ENCODE measurements around the gene TNFSF8.

The TNFSF8 gene

DNA sequence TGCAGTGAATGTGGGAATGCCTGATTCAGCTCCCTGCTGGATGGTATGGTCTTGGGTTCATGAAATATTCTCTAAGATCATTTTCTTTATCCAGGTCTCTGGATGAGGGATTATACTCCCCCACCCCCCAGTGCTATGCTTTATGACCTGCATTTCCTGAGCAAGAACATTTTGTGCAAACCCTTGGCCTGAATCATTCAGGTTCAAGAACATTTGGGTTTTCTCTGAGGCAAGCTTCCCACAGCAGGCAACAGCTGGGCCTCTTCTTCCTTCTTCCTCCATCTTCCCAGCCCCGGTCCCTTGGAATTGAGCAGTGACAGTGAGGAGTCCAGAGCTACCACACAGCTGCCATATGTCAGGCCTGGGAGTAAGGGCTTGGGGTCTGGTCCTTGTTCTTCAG lies 65.9 kb downstream of the TNFSF8 start:
- no peak for DNase-seq

- DNase-seq, result no peak
These were observed 68.3 kb downstream of the TNFSF8 start for GRCh38 chr9:114861922-114862605.

- no peak for DNase-seq
These were observed 69.1 kb downstream of the TNFSF8 start for GRCh38 chr9:114861273-114861672.

DNA sequence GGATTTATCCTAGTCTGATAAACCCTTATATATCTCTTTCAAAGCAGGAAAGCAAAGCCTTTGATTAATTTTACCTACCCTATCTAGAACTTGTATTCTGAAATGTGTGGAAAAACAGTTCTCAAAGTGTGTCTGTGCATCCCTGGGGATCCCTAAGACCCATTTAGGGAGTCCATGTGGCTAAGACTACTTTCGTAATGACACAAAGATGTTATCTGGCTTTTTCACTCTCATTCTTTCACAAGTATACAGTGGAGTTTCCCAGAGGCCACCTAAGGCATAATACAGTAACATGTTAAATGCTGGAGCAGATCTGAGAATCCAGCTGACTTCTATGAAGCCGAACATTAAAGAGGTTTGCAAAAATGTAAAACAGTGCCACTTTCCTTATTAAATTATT lies 70.2 kb downstream of the TNFSF8 start:
- DNase-seq, result no peak

DNA sequence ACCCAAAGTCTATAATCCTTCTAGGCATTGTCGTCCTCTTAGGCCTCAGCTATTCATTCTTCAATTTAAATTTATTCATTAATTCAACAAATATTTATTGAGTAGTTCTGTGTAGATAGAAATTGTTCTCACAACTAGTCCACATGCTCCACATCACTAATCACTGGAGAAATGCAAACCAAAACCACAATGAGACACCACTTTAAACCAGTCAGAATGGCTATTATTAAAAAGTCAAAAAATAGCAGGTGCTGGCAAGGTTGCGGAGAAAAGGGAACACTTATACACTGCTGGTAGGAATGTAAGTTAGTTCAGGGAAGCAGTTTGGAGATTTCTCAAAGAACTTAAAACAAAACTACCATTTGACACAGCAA lies 73.5 kb downstream of the TNFSF8 start:
- DNase-seq, result no peak

DNA sequence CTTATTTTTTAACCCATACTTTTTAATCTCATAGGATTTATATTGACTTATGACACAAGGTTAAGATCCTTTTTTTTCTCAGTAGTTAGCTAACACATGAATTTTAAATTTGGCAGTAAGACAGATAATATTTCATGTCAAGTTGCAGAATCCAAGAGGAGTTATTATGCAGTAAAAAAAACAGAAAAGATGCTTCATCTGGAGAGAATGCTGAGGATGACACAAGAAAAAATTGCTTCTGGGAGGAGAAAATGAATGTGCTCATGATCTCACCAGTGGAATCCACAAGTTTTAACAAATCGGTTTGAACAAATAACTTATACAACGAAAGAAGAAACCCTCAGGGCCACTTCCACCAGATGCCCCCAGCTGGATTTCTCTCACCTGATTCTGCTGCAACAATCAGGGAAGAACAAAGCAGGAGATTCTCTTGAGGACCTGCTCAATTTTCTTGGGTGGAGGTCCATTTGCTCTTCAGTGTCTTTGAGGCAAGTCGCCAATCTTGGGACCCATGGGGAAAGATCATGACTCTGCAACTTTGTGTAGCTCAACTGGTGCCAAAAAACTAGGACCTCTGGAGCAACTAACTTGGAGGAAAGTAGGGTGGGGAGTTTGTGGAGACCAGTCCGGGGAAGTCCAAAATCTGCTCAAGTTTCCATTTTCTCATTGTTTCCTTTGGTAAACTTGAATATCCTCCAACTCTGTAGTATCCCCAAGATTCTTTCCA lies 74.0 kb downstream of the TNFSF8 start:
- no peak for DNase-seq

- DNase-seq, result no peak
These were observed 74.9 kb downstream of the TNFSF8 start for GRCh38 chr9:114855488-114855887.

DNA sequence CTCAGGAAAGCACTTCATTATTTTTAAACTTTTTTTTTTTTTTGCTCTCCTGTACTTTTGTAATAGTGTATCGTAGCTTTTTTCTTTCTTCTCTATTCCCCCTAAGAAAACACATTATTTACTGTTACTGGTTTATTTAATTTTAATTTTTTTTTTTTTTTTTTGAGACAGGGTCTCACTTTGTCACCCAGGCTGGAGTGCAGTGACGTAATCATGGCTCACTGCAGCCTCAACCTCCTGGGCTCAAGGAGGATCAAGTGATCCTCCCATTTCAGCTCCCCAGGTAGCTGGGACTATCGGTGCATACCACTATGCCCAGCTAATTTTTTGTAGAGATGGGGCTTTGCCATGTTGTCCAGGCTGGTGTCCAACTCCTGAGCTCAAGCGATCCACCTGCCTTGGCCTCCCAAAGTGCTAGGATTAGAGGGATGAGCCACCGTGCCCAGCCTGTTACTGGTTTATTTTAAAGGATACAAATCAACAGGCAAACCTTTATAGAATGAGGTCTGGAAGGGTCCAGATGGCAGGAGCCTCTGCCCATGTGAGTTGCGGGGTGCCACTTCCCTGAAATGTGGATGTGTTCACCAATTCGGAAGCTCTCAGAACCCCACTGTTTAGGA lies 75.5 kb downstream of the TNFSF8 start:
- no peak for DNase-seq

DNA sequence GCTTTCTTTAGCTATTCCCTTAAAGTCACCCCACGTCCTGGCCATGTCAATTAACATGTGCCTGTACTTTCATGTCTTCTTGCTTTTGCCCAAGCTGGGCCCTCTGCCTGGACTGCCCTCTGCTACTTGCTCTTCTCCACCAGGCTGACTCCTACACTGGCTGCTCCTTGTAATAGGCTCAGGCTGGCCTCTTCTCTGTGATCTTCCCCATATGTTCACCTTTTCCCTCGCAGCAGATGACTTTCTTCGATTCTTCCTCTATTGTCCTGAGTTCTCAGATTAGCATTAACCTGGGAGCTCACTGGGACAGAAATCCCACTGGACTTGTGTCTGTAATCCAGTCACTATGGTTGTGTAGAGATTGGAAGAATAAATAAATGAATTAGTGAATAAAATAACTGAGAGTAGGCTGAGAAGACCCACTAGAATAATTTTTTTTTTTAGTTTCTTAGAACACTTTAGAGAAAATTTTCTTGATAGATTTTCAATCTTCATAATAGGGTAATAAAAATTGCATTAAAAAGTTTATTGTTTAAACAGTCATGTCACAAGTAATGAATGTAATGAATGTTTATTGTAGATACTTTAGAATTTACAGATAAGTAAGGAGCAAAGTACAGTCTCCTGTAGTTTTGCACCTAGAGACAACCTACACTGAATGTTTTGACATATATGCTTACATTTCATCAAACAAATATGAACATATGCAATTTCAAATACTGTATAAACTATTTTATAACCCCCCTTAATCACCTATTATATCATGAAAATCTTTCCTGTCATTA lies 77.1 kb downstream of the TNFSF8 start:
- DNase-seq, result no peak

DNA sequence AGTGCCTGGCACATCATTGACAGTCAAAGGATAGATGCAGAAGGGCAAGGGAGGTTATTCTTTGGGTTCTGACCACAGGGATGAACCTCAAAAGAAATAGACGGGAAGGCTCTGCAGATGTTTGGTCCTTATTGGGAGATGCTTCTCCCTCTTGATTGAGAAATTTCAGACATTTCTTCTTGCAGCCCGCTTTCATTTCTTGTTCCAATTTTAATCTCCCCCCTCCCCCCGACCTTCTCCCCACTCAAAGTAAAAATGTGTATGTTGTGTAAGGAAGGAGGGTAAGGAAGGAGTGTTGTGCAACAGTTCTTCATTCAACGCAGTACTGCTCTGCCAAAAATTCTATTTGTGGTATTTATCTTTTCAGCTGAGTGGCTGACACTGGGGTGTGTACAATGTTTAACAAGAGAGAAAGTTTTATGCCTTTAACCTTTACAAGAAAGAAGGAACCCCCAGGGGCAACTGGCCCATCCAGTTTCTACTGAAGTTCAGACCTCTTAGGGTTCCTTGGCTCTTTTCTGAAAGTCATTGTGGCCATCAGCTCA lies 78.3 kb downstream of the TNFSF8 start:
- DNase-seq, result no peak

DNA sequence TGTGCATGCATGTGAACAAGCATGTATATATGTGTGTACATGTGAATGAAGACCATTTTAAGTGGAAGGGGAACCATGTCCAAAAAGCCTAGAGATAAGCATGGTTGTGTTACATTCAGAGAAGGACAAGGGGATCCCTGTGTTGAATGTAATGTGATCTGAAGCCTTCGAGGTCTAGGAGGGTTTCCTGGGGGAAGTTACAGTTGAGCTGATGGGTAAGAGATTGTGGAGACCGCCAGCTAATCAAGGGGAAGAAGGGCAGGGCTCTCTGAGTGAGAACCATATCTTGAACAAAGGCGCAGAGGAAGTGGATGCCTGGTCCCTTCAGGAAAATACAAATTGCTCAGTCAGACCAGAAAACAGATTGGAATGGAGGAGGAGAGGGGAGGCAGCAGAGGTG lies 79.1 kb downstream of the TNFSF8 start:
- DNase-seq, result no peak

Data from T-helper 1 cell (primary cell).